OCI-LY7 (cell line): ENCODE results near the gene TMEM41B.

Experiments used
- CTCF ChIP-seq: fragments of 200-600 bp; sonication (generic); conservative IDR thresholded peaks from 2 replicates; pipeline ENCODE4 v1.5.1; 2014; ENCODE audit warnings: mild to moderate bottlenecking, antibody characterized with exemption, low read length, moderate library complexity, mixed read lengths
- EZH2phosphoT487 ChIP-seq: fragments of 200-600 bp; sonication (generic); IDR thresholded peaks from 2 replicates; pipeline ENCODE4 v1.6.1; 2018; ENCODE audit warnings: low read depth, borderline replicate concordance, mild to moderate bottlenecking, mixed run types, antibody characterized with exemption, low read length, moderate library complexity, mixed read lengths

DNA sequence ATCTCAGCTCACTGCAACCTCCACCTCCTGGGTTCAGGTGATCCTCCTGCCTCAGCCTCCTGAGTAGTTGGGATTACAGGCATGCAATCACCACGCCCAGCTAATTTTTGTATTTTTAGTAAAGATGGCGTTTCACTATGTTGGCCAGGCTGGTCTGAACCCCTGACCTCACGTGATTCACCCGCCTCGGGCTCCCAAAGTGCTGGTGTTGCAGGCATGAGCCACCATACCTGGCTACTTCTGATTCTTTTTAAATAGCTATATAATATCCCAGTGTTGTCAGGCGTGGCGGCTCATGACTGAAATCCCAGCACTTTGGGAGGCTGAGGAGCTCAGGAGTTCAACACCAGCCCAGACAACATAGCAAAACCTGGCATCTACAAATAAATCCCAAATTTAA is 20.7 kb downstream of the TMEM41B start:
- no peak for TF ChIP-seq CTCF
- no peak for TF ChIP-seq EZH2phosphoT487
